Measurements from ENCODE around the gene XBP1. TPM values are rescaled to one million over a fixed set of nuclear protein-coding genes. Genes with fewer than 3 reads are reported as not detected.
"Not testable (repeated sequence)": the region's sequence is repeated elsewhere in the genome, so short reads cannot be mapped to it uniquely, and the experiment has no call there.

XBP1 gene
- total and polyA plus RNA-seq, 2 donors (not counting 3 experiments of a cell fraction or from before 2014, with no cell fraction given), result 90.4 to 102 TPM

DNA sequence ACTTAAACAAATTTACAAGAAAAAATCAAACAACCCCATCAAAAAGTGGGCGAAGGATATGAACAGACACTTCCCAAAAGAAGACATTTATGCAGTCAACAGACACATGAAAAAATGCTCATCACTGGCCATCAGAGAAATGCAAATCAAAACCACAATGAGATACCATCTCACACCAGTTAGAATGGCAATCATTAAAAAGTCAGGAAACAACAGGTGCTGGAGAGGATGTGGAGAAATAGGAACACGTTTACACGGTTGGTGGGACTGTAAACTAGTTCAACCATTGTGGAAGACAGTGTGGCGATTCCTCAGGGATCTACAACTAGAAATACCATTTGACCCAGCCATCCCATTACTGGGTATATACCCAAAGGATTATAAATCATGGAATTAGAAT, 26.1 kb upstream of the XBP1 start:
- H3K9me1 ChIP-seq (replicated peaks; ENCODE audit: control insufficient read depth, extremely low read depth, insufficient read depth, low read length); FAIRE-seq; H3K9me3 ChIP-seq (replicated peaks; ENCODE audit: control insufficient read depth, insufficient read depth, low read length); H2AFZ ChIP-seq (ENCODE audit: low read depth, low read length); H4K20me1 ChIP-seq (replicated peaks; ENCODE audit: control insufficient read depth, extremely low read depth, insufficient read depth, low read length); H3K4me2 ChIP-seq (ENCODE audit: insufficient read depth, low read length); H3K79me2 ChIP-seq (ENCODE audit: control insufficient read depth, insufficient read depth, low read length); H3K4me3 ChIP-seq (replicated peaks in 1 of 3; ENCODE audit: insufficient read depth in 1 of 3, low read depth in 1 of 3, low read length in 3 of 3); H3K36me3 ChIP-seq (ENCODE audit: control insufficient read depth in 2 of 2, extremely low read depth in 1 of 2, insufficient read depth in 2 of 2, low read length in 2 of 2); BruUV-seq (replicated peaks); H3K9ac ChIP-seq (replicated peaks; ENCODE audit: extremely low read depth, insufficient read depth, low read length); H3K27me3 ChIP-seq (ENCODE audit: control insufficient read depth in 2 of 2, insufficient read depth in 2 of 2, low read length in 2 of 2); POLR2A ChIA-PET; intact Hi-C loops (cut with micrococcal nuclease); H3K4me1 ChIP-seq (ENCODE audit: control insufficient read depth, extremely low read depth, insufficient read depth, low read length); H3K27ac ChIP-seq (ENCODE audit: insufficient read depth, low read depth, low read length); DNase-seq (ENCODE audit: low read depth, low spot score); dilution Hi-C loops (cut with MboI; ENCODE audit: extremely low pct_ligation_motif_present, low sequenced_read_pairs): not testable (repeated sequence)
- CTCF ChIA-PET, result interaction anchor here (4.7 kb wide), 1 partner anchor 37 kb away, joined by 34 read pairs; no protein-coding TSS in a partner anchor

DNA sequence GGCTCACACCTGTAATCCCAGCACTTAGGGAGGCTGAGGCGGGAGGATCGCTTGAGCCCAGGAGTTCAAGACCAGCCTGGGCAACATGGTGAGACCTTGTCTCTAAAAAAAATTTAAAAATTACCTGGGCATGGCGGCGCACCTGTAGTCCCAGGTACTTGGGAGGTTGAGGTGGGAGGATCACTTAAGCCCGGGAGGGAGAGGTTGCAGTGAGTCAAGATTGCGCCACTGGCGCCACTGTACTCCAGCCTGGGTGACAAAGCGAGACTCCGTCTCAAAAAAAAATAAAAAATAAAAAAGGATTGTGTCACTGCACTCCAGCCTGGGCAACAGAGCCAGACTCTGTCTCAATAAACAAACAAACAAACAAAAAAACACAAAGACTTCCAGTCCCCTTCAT, 24.1 kb upstream of the XBP1 start:
- POLR2A ChIA-PET, result interaction anchor here (0.7 kb wide), 1 partner anchor 1066 kb away, joined by 9 read pairs; no protein-coding TSS in a partner anchor
- dilution Hi-C loops (cut with MboI; ENCODE audit: extremely low pct_ligation_motif_present, low sequenced_read_pairs), result not testable (repeated sequence)

More for the DNA sequence above, 24.1 kb upstream of the XBP1 start:
- H3K9me1 ChIP-seq (replicated peaks; ENCODE audit: control insufficient read depth, extremely low read depth, insufficient read depth, low read length); H2AFZ ChIP-seq (ENCODE audit: low read depth, low read length); H3K4me3 ChIP-seq (replicated peaks in 1 of 3; ENCODE audit: insufficient read depth in 1 of 3, low read depth in 1 of 3, low read length in 3 of 3); H3K9ac ChIP-seq (replicated peaks; ENCODE audit: extremely low read depth, insufficient read depth, low read length); H3K4me2 ChIP-seq (ENCODE audit: insufficient read depth, low read length); intact Hi-C loops (cut with micrococcal nuclease); H3K27me3 ChIP-seq (ENCODE audit: control insufficient read depth in 2 of 2, insufficient read depth in 2 of 2, low read length in 2 of 2); BruUV-seq (replicated peaks); H4K20me1 ChIP-seq (replicated peaks; ENCODE audit: control insufficient read depth, extremely low read depth, insufficient read depth, low read length); H3K4me1 ChIP-seq (ENCODE audit: control insufficient read depth, extremely low read depth, insufficient read depth, low read length); FAIRE-seq; H3K79me2 ChIP-seq (ENCODE audit: control insufficient read depth, insufficient read depth, low read length); H3K27ac ChIP-seq (ENCODE audit: insufficient read depth, low read depth, low read length); H3K36me3 ChIP-seq (ENCODE audit: control insufficient read depth in 2 of 2, extremely low read depth in 1 of 2, insufficient read depth in 2 of 2, low read length in 2 of 2); H3K9me3 ChIP-seq (replicated peaks; ENCODE audit: control insufficient read depth, insufficient read depth, low read length); DNase-seq (ENCODE audit: low read depth, low spot score): not testable (repeated sequence)
- CTCF ChIA-PET, result interaction anchor here (1.0 kb wide), 1 partner anchor 224 kb away, joined by 5 read pairs; no protein-coding TSS in a partner anchor

Data from endothelial cell of umbilical vein (primary cell).